GM13976 (cell line): Measurements from ENCODE around the gene FANCE.

Source experiments
- DNase-seq: peaks from one replicate; pipeline ENCODE4 v3.0.0; 2012; ENCODE audit warnings: low spot score
- CTCF ChIP-seq: IDR thresholded peaks from 2 replicates; pipeline ENCODE4 v1.5.1; 2012; ENCODE audit warnings: borderline replicate concordance, mild to moderate bottlenecking; ENCODE audit not compliant: insufficient read depth; ENCODE audit errors: extremely low read depth, missing control alignments, control extremely low read depth
- in situ Hi-C: fragments of 300-500 bp; cut with MboI; formaldehyde crosslinking; loops from one replicate; pipeline ENCODE4 v1.12.0; 2022; ENCODE audit warnings: low sequenced_read_pairs, mixed read lengths, inconsistent platforms; ENCODE audit not compliant: unreplicated experiment

FANCE gene

DNA sequence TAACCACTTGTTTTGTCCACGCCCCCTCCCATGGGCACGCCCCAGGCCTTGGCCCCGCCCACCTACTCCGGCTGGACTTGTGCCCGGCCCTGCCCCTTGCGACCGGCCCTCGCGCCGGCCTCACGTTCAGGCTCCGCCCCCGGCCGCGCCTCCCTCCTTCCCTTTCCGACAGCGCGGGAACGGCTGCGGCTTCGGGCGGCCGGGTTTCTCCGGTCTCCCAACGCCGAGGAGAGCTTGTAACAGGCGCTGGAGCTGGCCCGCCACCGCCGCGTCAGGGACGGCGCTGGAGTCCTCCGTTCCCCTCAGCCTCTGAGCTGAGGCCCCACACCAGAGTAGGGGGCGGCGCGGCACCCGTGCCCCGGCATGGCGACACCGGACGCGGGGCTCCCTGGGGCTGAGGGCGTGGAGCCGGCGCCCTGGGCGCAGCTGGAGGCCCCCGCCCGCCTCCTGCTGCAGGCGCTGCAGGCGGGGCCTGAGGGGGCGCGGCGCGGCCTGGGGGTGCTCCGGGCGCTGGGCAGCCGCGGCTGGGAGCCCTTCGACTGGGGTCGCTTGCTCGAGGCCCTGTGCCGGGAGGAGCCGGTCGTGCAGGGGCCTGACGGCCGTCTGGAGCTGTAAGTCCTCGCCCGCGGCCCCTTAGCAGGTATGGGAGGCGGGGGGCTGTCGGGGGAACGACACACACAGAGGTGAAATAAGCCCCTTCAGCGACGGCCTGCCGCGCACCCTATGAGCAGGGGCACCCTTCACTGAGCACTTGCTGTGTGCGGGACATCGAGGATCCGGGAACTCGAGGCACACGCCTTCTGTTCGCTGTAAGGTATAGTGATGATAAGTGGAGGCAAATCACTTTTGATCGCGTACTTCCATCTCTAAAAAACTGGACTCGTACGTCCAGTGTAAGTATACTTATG lies at the start of gene FANCE:
TSS of gene FANCE (plus strand) at position 156 of the 908 bp plus-strand sequence. CDS start at position 364, 208 bp downstream.
- DNase-seq = peak; percentile 98
- in situ Hi-C loops = loop anchor here (5.0 kb wide), 1 partner anchor 110 kb away; the partner anchor contains the start of gene PPARD
- TF ChIP-seq CTCF = no peak

DNA sequence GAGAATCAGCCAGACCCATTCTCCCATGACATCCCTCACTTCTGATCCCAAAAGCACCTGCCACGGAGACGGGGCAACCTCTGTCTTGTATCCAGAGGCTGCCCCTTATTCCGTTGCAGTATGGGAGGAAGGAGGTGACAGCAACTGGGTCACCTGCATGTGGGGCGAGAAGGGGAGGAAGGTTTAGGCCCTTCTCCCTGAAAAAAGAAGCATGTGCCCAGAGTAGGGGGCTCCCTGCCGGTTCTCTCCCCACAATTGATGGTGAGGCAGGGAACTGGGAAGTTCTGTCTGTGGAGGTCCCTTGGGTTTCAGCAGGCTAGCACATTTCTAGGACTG lies 49.3 kb upstream of the FANCE start:
- in situ Hi-C loops = no loop called here
- DNase-seq = no peak
- TF ChIP-seq CTCF = no peak

DNA sequence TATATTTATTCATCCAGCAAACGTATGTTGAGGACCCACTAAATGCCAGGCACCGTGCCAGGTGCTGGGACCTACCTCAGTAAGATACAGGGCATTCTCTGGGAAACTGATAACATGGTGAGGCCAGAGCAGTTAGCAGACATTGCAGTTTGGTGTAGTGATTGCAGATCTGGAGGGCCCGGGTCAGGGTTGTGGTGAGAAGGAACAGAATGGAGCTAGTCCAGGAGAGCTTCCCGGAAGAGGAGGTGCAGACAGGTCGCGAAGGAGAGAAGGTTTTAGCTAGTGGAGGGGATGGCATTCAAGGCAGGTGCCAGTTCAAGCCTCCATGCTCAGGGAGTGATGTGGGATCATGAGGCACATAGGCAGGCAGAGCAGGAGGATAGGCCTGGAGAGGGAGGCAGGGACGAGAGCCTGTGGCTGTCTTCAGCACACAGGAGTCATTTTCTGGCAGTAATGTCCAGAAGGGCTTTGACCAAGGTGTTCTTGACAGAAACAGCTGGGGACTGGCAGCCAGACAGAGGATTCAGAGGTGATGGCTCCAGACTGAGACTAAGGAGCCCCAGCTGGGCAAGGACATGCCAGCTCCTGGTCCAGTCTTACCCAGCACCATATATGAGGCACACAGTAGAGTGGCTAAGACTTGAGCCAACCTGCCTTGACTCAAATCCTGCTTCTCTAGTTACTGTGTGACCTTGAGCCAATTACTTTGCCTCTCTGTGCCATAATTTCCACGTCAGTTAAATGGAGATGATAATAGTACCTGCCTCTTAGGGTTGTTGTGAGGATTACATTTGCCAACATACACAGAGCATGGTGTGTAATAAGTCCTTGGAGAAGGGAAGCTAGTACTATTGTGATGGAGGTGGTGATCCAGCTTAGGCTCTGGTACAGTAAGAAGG lies 48.3 kb upstream of the FANCE start:
- in situ Hi-C loops = no loop called here
- no peak for TF ChIP-seq CTCF

DNA sequence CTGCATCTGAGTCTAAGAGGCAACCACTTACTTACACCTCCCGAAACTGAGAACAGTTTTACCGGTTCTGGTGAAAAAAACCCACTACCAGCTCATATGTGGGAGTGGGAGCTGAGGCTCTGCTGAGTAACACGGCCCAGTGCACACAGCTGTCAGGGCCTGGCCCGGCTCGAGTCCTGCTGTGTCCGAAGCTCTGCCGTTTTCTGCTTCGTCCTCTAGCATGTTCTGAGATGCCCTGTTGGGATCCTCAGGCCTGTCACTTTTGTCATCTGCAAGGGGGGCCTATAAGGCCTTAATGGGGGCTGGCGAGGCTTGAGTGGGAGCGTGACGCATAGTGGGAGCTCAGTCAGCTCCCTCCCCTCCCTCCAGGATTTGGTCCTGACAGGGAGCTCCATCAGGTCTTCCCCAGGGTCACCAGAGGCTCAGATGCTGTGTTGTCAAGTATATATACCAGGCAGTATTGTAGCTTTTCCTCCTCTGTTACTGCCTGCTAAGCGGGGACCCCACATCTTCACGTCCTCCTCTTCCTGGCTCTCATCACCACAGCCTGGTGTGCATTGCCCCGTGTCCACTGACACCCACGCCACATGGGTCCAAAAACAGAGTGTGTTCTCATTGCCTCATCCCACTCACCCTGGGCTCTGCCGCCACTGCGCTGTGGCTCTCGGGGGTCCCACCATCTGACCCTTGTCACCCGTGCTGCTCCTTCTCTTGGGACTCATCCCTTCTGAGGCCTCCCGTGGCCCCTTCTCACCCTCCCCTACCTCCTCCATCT lies 45.2 kb upstream of the FANCE start:
- no peak for DNase-seq
- in situ Hi-C loops = no loop called here
- no peak for TF ChIP-seq CTCF

More for the DNA sequence above, 48.3 kb upstream of the FANCE start:
- DNase-seq = no peak

GRCh38 chr6:35409245-35409644 lies 42.9 kb upstream of the FANCE start:
- TF ChIP-seq CTCF = no peak
- in situ Hi-C loops = no loop called here
- no peak for DNase-seq

DNA sequence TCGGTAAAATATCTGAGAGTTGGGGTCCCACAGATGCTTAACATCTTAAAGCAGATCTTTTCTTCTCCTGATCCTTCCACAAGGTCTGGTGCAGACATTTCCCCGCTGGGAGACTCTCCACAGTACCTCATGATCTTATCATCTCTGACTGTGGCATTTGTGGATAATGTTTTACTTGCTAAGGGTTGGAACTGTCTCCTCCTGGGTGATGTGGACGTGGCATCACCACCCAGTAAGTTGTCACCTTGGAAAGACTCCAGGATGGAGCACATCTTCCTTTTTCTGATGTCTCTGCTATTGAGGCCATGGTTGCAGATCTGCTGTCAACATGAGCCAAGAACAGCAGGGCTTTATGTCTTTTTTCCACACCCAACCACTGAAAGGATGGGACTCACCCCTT lies 42.0 kb upstream of the FANCE start:
- TF ChIP-seq CTCF = no peak
- in situ Hi-C loops = no loop called here
- no peak for DNase-seq
